Measurements from ENCODE around the gene PPA1. TPM values are rescaled to one million over a fixed set of nuclear protein-coding genes. Genes with fewer than 3 reads are reported as not detected.
A peak's percentile ranks its signal among the peaks of the same experiment; 100 is the strongest.
"Not testable (repeated sequence)": the region's sequence is repeated elsewhere in the genome, so short reads cannot be mapped to it uniquely, and the experiment has no call there.

PPA1 gene
- total RNA-seq, 4 donors from 2014 or later: 147 to 169 (median 150) TPM

DNA sequence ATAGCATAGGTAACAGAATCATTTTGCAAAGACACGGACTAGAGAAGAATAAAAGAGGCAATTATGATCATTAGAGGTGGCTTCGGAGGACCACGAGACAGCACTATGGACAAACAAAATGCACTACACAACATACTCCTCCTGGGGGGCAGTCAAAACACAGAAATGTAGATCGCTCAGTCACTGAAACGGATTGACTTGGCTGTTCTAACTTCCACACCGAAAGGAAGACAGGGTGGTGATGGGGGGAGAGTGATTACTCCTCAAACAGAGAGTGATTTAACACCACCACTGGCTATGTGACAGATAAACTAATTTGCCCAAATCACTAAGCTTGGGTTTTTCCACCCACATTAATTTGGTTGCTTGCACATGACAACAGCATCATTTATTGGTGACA, 14.1 kb upstream of the PPA1 start:
- DNase-seq (ENCODE audit: low spot score in 2 of 2): no peak
- H3K36me3 ChIP-seq: no peaks in the 10 kb centered on the region
- H3K27me3 ChIP-seq: no peaks in the 10 kb centered on the region
- TF ChIP-seq, protein P1, sequence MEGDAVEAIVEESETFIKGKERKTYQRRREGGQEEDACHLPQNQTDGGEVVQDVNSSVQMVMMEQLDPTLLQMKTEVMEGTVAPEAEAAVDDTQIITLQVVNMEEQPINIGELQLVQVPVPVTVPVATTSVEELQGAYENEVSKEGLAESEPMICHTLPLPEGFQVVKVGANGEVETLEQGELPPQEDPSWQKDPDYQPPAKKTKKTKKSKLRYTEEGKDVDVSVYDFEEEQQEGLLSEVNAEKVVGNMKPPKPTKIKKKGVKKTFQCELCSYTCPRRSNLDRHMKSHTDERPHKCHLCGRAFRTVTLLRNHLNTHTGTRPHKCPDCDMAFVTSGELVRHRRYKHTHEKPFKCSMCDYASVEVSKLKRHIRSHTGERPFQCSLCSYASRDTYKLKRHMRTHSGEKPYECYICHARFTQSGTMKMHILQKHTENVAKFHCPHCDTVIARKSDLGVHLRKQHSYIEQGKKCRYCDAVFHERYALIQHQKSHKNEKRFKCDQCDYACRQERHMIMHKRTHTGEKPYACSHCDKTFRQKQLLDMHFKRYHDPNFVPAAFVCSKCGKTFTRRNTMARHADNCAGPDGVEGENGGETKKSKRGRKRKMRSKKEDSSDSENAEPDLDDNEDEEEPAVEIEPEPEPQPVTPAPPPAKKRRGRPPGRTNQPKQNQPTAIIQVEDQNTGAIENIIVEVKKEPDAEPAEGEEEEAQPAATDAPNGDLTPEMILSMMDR (IDR thresholded peaks at IDR 0.05): no peak
- TF ChIP-seq POLR2A (IDR thresholded peaks at IDR 0.05) (no peak), EP300 (IDR thresholded peaks at IDR 0.05) (no peak)
- H3K4me3 ChIP-seq: no peak overlapping the region
- no peak overlapping the region for H3K27ac ChIP-seq
- peaks cover 0 to 3% (median 0%) of the 10 kb centered on the region in 4 donors for H3K9me3 ChIP-seq
- 66 to 71% methylated on average over 6 of the region's 6 CpGs for WGBS, 2 donors
- no peaks in the 10 kb centered on the region for H3K4me1 ChIP-seq

DNA sequence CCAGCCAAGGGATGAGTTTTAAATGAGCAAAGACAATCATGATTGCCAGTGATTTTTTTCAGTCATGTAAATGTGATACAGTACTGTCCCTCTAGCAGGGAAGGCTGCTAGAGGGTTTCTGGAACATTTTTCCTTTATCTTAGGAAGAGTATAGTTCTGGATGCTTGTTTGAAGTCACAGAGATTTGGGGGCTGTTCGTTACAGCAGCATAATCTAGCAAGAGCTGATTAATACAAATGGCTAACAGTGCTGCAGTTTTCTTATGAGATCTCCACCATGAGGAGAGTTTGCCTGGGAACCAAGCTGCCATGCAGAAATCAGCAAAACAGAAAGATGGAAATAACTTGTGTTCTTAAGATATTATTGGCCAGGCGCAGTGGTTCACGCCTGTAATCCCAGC, 7.9 kb upstream of the PPA1 start:
- H3K9me3 ChIP-seq: no peaks in the 10 kb centered on the region
- H3K27me3 ChIP-seq: no peaks in the 10 kb centered on the region
- TF ChIP-seq POLR2A (IDR thresholded peaks at IDR 0.05): no peak
- TF ChIP-seq, protein P1 (IDR thresholded peaks at IDR 0.05): no peak
- no peak for TF ChIP-seq EP300 (IDR thresholded peaks at IDR 0.05)
- no peak for DNase-seq (ENCODE audit: low spot score in 2 of 2)
- no peak overlapping the region for H3K27ac ChIP-seq
- H3K36me3 ChIP-seq: no peaks in the 10 kb centered on the region
- no peaks in the 10 kb centered on the region for H3K4me1 ChIP-seq
- WGBS, 2 donors: 95 to 100% methylated on average over 3 of the region's 3 CpGs
- no peak overlapping the region for H3K4me3 ChIP-seq

DNA sequence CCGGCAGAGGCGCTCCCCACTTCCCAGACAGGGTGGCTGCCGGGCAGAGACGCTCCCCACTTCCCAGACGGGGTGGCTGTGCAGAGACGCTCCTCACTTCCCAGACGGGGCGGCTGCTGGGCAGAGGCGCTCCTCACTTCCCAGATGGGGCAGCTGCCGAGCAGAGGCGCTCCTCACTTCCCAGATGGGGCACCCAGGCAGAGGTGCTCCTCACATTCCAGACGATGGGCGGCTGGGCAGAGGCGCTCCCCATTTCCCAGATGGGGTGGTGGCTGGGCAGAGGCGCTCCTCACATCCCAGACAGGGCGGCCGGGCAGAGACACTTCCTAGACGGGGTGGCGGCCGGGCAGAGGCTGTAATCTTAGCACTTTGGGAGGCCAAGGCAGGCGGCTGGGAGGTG, 6.8 kb upstream of the PPA1 start:
- not testable (repeated sequence) for H3K36me3 ChIP-seq; H3K4me1 ChIP-seq; H3K9me3 ChIP-seq; H3K27me3 ChIP-seq; H3K27ac ChIP-seq; H3K4me3 ChIP-seq; DNase-seq (ENCODE audit: low spot score in 2 of 2)
- 92 to 99% methylated on average over 6 to 10 of the region's 21 CpGs for WGBS, 2 donors

DNA sequence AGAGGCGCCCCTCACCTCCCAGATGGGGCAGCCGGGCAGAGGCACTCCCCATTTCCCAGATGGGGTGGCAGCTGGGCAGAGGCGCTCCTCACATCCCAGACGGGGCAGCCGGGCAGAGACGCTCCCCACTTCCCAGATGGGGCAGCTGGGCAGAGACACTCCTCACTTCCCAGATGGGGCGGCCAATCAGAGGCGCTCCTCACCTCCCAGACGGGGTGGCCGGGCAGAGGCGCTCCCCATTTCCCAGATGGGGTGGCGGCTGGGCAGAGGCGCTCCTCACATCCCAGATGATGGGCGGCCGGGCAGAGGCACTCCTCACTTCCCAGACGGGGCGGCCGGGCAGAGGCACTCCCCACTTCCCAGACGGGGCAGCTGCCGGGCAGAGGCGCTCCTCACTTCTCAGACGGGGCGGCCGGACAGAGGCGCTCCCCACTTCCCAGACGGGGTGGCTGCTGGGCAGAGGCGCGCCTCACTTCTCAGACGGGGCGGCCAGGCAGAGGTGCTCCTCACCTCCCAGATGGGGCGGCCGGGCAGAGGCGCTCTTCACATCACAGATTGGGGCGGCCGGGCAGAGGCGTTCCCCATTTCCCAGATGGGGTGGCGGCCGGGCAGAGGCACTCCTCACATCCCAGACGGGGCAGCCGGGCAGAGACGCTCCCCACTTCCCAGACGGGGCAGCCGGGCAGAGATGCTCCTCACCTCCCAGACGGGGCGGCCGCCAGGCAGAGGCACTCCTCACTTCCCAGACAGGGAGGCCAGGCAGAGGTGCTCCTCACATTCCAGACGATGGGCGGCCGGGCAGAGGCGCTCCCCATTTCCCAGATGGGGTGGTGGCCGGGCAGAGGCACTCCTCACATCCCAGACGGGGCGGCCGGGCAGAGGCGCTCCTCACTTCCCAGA, 6.1 kb upstream of the PPA1 start:
- not testable (repeated sequence) for H3K4me3 ChIP-seq; H3K4me1 ChIP-seq; H3K27ac ChIP-seq; DNase-seq (ENCODE audit: low spot score in 2 of 2); H3K36me3 ChIP-seq; H3K27me3 ChIP-seq; H3K9me3 ChIP-seq
- 87 to 92% methylated on average over 19 to 24 of the region's 55 CpGs for WGBS, 2 donors

DNA sequence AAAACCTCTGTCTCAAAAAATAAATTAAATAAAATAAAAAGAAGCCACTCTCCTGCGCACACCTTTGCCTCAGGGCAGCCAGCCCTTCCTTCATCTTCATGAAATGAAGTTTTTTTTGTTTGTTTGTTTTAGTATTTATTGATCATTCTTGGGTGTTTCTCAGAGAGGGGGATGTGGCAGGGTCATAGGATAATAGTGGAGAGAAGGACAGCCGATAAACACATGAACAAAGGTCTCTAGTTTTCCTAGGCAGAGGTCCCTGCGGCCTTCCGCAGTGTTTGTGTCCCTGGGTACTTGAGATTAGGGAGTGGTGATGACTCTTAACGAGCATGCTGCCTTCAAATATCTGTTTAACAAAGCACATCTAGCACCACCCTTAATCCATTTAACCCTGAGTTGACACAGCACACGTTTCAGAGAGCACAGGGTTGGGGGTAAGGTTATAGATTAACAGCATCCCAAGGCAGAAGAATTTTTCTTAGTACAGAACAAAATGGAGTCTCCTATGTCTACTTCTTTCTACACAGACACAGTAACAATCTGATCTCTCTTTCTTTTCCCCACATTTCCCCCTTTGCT, 4.8 kb upstream of the PPA1 start:
- DNase-seq (ENCODE audit: low spot score in 2 of 2); H3K27me3 ChIP-seq; H3K4me3 ChIP-seq; H3K36me3 ChIP-seq; H3K27ac ChIP-seq; H3K9me3 ChIP-seq: not testable (repeated sequence)
- 71 to 74% methylated on average over 6 of the region's 6 CpGs for WGBS, 2 donors
- peaks cover 0 to 14% (median 2%) of the 10 kb centered on the region in 4 donors for H3K4me1 ChIP-seq

DNA sequence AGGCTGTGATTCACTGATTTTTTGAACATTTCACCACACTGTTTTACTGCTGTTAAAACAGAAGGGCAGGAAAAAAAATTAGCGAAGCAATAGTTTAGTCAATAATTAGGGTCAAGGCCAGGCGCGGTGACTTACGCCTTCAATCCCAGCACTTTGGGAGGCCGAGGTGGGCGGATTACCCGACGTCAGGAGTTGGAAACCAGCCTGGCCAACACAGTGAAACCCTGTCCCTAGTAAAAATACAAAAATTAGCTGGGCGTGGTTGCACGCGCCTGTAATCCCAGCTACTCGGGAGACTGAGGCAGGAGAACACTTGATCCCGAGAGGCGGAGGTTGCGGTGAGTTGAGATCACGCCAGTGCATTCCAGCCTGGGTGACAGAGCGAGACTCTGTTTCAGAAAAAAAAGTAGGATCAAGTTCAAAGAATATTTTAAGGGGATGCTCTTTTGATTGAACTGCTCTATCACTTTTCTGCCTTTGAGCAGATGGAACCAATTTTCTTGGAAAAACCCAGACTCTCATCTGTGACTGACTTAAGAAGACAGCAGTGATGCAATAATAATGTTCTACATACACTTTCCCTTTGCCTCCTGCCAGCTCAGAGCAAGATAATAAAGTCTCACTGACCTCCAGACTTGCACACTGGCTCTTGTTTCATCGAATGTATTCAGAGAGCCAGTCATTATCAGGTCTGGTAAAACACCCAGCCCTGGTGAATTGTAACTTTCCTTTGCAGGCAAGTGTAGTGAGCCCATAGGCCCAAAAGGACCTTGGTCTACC, 1.6 kb upstream of the PPA1 start:
- Histone ChIP-seq H3K9me3 (no peaks in the 10 kb centered on the region), H3K4me1 (peaks cover 0 to 22% (median 5%) of the 10 kb centered on the region in 4 donors), H3K4me3 (no peak overlapping the region), H3K27ac (peak overlapping the region; percentile 43 to 92 (median 75)), H3K27me3 (no peaks in the 10 kb centered on the region), H3K36me3 (no peaks in the 10 kb centered on the region)
- TF ChIP-seq, protein P1 (IDR thresholded peaks at IDR 0.05): no peak
- no peak for TF ChIP-seq POLR2A (IDR thresholded peaks at IDR 0.05)
- TF ChIP-seq EP300 (IDR thresholded peaks at IDR 0.05): peak in 1 of 2 donors; percentile 38
- DNase-seq (ENCODE audit: low spot score in 2 of 2): peak; percentile 65 to 79
- WGBS, 2 donors: 65 to 75% methylated on average over 18 of the region's 18 CpGs
